PC-3 (cell line): ENCODE results near the gene HCFC1.

Experiments
- CTCF ChIP-seq: fragments of 300-600 bp; sonication (generic); conservative IDR thresholded peaks from 2 replicates; pipeline ENCODE4 v1.5.1; 2017; ENCODE audit warnings: antibody characterized with exemption, low read depth, mild to moderate bottlenecking, low read length
- EZH2phosphoT487 ChIP-seq: fragments of 300-600 bp; sonication (generic); IDR thresholded peaks from 2 replicates; pipeline ENCODE4 v1.6.1; 2018; ENCODE audit warnings: mild to moderate bottlenecking, antibody characterized with exemption, low read length, borderline replicate concordance

- TF ChIP-seq CTCF (no peak), EZH2phosphoT487 (no peak)
These were observed 8.1 kb downstream of the HCFC1 start for GRCh38 chrX:153963546-153963945.
